HG03066 (cell line): ENCODE data around the gene LAMC3.
"Not testable (repeated sequence)": the region's sequence is repeated elsewhere in the genome, so short reads cannot be mapped to it uniquely, and the experiment has no call there.

Experiments
- ATAC-seq: cut with Tn5 transposase; IDR thresholded peaks from one replicate; pipeline ENCODE4 v1.9.1; 2021; ENCODE audit warnings: low read depth; ENCODE audit not compliant: unreplicated experiment

Gene LAMC3

DNA sequence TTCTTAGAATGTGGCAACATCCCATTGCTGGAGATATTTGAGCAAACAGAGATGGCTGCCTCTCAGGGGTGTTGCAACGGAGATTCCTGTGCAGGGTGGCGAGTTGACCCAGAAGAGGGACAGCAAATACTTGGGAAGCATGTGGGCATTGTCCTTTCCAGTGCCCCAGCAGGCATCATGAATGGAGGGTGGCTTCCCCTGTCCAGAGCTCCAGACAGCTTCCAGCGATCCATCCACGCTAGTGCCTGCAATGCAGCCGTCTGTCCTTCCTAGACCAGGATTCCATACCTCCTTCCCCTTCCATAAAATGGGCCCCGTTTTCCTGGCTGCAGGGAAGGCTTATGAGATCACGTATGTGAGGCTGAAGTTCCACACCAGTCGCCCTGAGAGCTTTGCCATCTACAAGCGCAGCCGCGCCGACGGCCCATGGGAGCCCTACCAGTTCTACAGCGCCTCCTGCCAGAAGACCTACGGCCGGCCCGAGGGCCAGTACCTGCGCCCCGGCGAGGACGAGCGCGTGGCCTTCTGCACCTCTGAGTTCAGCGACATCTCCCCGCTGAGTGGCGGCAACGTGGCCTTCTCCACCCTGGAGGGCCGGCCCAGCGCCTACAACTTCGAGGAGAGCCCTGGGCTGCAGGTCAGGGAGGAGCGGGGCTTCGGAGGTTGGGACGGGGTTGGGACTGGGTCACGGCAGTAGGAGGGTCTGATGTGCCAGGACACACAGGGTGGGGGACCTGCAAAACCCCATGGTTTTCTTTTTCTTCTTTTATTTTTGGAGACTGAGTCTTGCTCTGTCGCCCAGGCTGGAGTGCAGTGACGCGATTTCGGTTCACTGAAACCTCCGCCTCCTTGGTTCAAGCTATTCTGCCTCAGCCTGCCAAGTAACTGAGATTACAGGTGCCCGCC lies 17.2 kb downstream of the LAMC3 start:
- no peak for ATAC-seq

DNA sequence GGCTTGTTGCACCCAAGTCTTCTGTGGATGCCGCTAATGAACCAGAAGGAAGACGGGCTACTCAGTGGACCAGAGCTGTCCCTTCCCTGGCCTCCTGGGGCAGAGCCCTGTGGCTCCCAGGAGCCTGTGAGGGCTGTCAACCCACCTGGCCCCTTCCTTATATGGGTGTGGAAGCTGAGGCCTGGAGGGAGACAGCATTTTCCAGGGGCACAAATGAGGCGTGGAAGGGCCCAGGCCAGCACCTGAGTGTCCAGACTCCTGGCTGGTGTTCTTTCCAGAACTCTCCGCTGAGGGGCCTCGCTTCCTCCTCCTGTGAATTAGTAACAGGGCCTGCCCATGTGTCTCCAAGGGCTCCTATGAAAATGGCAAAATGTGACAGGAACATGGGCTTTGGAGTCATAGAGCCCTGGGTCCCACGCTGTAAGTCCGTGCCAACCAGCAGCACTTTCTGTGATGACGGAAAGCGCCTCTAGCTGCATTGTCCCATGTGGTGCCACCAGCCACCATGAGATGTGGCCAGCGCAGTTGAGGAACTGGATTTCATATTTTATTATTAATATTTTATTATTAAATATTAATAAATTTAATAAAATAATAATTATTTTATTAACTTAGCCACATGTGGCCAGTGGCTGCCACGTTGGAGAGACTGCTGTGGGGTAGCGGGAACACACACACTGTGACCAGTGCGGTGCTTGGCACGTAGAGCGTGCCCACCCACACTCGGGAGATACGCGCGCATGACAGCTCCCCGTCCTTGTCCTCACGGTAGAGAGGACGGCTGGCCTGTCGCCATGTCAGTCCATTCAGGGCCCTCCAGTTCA lies 18.3 kb downstream of the LAMC3 start:
- ATAC-seq, result no peak

DNA sequence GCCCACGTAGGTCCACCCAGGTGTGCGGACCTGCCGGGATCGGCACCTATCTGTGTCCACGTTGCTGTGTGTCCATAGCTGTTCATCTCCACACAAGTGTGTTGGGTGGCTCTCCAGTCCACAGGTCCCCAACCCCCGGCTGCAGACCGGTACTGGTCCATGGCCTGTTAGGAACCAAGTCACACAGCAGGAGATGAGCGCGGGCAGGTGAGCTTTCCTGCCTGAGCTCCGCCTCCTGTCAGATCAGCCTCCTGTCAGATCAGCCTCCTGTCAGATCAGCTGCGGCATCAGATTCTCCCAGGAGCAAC lies 18.9 kb downstream of the LAMC3 start:
- no peak for ATAC-seq

DNA sequence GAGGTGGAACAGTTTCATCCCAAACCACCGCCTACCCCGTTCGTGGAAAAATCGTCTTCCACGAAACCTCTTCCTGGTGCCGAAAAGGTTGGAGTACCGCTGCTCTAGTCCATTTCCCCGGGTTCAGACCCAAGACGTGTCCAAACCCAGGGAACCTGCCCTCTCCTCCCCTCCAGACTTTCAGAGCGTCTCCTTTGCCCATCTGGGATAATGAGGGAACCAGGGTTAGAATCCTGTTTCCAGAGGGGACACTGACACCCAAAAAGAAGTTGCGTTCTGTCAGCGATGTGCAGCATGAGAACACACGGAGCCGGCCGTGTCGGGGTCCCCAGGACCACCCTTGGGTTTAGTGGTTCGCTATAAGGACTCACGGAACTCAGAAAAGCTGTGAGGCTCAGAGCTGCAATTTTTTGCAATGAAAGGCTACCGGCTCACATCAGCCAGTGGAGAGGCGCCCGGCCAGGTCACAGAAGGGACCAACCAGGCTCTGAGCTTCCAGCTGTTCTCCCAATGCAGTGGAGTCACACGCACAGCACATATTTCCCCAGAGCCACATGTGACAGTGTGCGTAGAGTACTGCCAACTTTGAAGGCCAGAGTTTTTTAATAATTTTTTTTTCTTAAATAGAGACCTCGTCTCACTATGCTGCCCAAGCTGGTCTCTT lies 19.4 kb downstream of the LAMC3 start:
- ATAC-seq, result no peak

DNA sequence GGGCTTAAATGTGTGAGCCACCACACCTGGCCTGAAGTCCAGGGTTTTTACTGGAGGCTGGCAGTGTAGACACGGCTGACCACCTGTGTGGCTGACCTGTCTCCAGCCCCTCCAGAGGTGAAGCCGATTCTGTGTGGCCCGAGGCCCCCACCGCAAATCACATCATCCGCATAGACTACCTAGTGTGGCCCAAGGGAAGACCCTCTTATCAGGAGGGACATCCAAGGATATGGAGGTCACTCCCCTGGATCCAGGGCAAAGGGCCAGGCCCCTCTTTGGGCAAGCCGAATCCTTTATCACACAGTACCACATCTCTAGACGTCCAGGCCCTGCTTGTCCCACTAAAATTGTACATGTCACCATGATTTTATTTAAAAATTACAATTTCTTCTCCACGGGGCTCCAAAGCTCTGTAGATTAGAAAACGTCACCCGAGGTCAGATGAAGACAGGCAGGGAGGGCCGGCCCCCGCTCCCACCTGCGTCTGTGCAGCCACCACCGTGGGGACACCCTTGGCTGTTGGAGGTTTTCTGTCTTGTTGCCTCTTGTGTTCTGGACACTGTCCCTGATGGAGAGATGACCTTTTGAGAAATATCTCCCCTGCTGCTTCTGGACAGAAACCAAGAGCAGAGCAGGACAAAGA lies 20.1 kb downstream of the LAMC3 start:
- no peak for ATAC-seq

DNA sequence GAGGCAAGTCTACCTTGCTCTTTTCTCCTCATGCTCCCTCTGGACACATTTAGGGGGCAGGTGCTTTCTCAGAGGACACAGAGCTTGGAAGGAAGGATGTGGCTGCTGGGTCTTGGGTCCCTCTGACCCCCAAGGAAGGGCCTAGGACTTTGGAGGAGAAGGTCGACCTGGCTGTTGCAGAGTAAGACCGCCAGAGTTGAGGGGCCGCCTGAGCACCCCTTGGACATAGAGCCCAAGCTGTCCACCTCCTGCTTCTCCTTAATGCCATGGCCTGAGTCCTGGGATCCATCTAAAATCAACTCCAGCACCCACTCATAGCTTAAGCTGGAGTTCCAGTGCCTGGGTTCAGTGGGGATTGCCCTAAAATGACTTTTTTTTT lies 20.6 kb downstream of the LAMC3 start:
- no peak for ATAC-seq

DNA sequence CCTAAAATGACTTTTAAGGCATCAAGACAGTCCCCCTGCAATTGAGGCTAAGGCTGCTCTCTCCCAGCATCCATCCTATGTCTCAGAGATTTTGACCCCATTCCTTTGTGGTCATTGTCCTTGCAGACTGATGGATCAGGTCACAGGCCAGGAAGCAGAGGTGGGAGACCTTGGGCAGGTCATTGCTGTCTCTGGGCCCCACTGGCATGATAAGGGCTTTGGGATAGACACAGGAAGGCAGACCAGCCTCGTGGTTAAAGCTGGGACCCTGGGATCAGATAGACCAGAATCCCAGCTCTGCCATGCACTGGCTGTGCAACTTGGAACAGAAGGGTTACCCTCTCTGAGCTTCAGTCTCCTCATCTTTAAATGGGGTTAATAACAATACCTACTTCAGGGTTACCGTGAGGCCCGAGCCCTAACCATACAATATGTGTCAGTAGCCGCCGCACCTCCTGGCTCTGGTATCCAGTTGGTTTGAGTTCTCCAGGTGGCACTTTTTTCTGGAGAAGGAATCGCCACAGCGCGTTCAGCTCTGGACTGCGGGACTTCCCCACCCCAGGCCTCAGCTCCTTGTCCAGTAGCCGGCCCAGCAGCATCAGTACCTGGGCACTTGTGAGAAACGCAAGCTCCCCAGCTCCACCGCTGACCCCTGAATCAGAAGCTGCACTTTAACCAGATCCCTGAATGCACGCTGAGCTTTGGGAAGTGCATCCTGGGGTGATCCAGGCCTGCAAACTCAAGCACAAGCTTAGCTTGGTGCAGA lies 21.4 kb downstream of the LAMC3 start:
- no peak for ATAC-seq

DNA sequence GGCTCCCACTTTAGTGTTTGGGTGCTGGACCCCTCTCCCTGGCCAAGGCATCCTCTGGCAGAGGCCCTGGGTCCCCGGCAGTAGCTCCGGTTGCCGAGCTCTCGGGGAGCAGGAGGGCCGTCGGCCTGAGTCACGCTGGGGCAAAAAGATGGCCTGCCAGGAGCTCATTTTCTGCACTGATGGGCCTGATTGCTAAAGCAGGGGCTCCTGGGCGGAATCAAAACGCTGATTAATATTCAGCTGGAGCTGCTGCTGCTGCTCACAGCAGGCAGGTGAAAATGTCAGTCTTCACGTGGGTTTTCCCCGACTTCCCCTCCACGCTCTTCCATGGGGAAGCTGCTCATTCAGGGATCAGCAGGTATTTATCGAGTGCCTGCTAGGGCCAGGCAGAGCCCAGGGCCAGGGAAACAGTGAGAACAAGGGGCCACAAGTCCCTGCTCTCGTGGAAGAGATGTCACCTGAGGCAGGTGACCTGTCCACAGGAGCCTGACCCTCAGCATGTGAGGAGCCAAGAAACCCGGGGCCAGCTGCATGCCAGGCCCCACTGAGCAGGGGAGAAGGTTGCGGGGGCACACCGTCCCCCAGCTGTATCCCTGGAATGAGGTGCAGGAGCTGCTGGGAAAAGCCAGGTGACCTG lies 22.1 kb downstream of the LAMC3 start:
- no peak for ATAC-seq

DNA sequence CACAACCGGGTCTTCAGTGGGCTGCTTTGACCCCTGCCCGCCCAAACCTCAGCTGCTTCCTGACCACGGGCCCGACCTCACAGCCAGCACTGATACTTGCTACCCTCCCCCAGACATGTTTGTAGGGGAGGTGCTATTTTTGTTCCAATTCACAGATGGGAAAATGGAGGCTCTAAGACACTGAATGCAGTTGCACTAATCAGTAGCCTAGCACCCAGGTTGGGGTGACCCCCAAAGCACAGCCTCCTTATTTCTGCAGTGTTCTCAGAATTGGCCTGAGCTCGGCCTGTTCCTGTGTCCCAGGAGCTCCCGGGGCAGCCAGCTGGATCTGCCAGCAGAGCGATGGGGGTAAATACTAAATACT lies 22.6 kb downstream of the LAMC3 start:
- ATAC-seq, result no peak

DNA sequence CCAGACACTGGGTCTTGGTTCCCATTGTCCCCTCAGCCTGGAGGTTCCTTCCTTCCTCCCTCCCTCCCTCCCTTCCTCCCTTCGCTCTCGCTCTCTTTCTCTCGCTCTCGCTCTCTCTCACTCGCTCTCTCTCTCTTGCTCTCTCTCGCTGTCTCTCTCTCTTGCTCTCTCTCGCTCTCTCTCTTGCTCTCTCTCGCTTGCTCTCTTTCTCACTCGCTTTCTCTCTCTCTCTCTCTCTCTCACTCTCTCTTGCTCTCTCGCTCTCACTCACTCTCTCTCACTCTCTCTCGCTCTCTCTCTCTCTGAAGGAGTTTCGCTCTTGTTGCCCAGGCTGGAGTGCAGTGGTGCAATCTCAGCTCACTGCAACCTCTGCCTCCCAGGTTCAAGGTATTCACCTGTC lies 23.4 kb downstream of the LAMC3 start:
- no peak for ATAC-seq

DNA sequence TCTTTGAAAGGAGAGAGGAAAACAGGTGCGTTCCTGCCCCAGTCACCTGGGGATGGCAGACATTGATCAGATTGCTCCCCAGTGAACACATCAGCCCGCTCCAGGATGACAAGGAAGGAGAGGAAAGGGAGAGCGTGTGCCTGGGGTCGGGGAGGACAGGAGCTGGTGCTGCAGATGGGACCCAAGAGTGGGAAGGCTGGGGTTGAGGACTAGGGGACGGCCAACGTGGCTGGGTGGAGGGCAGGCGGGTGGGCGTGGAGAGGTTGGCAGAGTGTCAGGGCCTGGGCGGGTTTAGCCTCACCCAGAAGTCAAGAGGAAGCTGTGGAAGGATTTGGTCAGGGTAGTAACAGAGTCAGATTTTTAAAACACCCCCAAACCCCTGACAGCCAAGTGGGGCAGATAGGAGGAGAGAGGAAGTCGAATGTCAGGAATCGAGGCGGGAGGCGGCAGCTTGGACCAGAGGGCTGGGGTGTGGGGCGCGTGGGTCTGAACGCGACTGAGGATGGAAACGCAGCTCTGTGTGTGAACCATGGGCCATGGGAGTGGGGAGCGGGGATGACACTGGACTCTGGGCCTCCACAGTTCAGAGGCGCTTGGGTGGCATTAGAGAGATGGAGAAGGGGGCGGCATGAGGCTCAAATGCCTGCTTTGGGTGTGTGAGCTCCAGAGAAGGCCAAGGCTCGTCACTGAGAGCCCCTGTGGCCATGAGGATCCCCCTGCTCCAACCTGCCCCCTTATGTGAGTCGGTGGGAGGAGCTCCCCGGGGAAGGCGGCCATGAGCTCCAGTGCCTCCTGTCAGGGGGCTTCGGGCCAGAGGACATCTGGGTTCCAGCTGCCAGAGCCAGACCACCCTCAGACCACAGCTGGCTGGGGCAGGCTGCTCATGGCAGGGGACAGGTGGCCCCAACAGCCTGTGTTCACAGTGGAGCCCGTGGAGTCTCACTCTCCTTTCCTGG lies 24.6 kb downstream of the LAMC3 start:
- no peak for ATAC-seq

DNA sequence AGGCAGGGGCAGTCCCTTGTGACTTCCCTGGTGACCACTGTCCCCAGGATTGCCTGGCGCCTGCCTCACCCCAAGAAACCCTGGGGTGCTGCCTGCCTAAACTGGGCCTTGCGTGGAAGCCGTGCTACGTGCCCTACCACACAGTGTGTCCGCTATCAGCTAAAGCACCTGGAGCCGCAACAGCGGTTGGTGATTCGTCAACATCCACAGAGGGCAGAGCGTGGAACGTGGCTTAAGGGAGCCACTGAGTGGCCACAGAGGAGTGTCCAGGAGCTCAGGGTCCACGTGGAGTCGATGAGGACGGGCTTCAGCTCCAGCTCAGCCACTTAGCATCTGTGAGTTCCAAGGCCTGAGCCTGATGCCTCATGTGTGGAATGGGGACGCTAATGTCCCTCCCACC lies 25.3 kb downstream of the LAMC3 start:
- no peak for ATAC-seq

DNA sequence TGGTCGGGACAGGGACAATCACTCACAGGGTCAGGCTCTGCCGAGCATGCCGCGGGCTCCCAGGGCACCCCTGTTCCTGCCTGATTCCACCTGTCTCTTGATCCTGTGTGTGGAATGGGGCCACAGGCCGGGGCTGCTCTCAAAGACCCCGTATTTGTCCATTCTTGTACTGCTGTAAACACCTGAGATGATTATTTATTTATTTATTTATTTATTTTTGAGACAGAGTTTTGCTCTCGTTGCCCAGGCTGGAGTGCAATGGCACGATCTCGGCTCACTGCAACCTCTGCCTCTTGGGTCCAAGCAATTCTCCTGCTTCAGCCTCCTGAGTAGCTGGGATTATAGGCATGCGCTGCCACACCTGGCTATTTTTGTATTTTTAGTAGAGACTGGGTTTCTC lies 25.8 kb downstream of the LAMC3 start:
- not testable (repeated sequence) for ATAC-seq

DNA sequence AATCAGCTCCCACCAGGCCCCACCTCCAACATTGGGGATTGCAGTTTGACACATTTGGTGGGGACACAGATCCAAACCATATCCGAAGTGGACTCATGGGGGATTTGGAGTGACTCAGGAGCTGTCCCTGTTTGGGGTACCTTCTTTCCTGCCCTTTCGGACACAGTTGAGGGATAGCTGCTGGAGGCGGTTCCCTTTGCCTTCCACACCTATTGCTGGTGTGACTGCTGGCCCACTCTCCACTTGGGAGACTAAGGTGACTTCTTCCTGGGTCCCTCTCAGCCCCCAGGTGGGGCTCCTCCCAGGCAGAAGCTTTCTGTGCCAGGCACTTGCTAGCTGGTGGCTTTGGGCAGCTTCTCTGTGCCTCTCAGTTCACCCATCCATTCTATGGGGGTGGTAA lies 26.6 kb downstream of the LAMC3 start:
- ATAC-seq, result no peak

DNA sequence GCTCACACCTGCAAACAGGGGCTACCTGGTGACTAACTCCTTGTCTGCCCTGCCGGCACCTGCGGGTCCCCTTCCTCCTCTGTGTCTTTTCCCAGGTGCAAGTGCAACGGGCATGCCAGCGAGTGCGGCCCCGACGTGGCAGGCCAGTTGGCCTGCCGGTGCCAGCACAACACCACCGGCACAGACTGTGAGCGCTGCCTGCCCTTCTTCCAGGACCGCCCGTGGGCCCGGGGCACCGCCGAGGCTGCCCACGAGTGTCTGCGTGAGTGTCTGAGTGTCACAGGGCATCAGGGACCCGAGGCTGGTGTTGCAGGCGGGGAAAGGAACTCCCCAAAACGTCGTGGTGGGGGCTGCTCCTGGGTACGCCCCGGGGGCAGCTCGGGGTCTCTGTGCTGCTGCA lies 27.1 kb downstream of the LAMC3 start:
- ATAC-seq, result no peak

DNA sequence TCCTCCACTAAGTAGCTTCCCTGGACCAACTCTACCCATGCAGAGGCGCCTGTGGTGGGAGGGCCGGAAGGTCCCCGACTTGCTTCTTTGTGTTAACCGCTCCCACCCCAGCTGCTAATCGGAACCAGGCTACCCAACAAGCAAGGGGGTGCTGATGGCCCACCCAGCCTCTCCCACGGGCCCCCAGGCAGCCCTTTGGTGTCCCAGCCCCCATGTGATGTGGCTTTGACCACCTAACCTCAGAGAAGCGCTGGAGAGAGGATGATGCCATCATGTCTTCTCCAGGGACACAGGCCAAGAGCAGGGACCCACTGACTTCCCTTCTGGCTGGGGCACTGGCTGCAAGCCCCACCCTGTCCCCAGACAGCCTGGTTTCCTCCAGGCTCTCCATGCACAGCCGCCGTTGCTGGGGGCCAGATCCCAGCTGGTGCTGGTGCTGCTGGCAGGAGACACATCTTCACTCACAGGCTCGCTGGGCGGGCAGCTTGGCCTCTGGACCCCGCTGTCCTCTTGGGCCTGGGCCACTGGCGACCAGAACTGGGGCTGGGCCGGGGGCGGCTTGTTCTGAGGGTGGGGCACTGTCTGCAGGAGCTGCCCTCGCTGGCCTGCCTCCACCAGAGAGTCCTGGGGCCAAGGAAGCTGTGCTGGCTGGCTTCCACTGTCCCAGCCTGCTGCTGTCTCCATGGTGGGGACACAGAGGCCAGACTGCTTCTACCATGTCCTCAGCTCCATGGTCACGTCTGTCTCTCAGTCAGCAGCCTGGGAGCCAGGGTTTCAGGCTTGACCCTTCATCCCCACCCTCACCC lies 27.8 kb downstream of the LAMC3 start:
- no peak for ATAC-seq

DNA sequence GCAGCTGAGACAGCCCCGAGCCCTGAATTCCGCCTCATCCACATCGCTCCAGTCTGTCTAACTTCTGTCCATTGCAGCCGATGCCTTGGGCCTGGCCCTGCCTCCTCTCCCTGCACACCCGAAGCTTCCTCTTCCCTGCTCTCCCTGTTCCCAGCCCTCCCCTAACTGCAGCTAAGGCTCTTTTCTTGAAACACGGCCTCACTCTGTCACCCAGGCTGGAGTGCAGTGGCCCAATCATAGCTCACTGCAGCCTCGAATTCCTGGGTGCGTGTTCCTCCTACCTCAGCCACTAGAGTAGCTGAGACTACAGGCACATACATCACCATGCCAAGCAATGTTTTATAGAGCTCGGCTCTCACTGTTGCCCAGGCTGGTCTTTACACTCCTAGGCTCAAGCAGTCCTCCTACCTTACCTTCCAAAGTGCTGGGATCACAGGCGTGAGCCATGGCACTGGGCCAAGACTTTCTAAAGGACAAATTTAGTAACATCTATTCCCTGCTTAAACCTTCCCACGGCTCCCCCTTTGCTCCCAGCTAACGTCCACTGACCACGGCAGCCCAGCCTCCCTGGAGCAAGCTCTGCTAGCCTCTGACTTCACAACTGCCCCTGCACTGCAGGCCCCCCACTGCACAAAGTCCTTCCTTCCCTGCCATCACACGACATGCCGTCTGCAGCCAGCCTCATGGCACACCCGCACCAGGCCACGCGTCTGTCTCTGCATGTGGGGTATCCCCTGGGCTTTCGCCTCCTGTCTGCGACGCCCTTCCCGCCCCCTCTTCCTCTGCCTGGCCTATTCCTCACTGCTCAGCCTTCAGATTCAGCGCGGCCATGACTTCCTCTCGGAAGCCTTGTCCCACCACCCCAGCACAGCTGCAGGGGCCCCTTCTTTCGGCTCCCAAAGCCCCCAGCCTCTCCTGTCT lies 28.6 kb downstream of the LAMC3 start:
- ATAC-seq, result no peak
